GM08714 (cell line): ENCODE measurements around the gene KCNE1.
A peak's percentile ranks its signal among the peaks of the same experiment; 100 is the strongest.

Source experiments
- H3K4me3 ChIP-seq: fragments of 200-500 bp; sonication (Bioruptor generic); 2 replicates; pipeline ENCODE4 v1.5.1; 2014; ENCODE audit warnings: mild to moderate bottlenecking, low read length, inconsistent platforms
- ZNF274 ChIP-seq: IDR thresholded peaks from 2 replicates; pipeline ENCODE4 v1.6.1; 2012; ENCODE audit warnings: mild to moderate bottlenecking, low read depth, low read length

Gene KCNE1

GRCh38 chr21:34545079-34545884 is 33.3 kb upstream of the KCNE1 start:
- H3K4me3 ChIP-seq = peak overlapping the region; percentile 17; the same call in 1 of the 2 replicates

GRCh38 chr21:34544032-34544496 is 32.1 kb upstream of the KCNE1 start:
- TF ChIP-seq ZNF274 = no peak
- no peak overlapping the region for H3K4me3 ChIP-seq

More at GRCh38 chr21:34545079-34545884, 33.3 kb upstream of the KCNE1 start:
- no peak for TF ChIP-seq ZNF274

- no peak for TF ChIP-seq ZNF274
- no peak overlapping the region for H3K4me3 ChIP-seq
Observed at GRCh38 chr21:34543017-34543416, 31.0 kb upstream of the KCNE1 start.

- no peak overlapping the region for H3K4me3 ChIP-seq
- no peak for TF ChIP-seq ZNF274
Observed at GRCh38 chr21:34540206-34540605, 28.2 kb upstream of the KCNE1 start.

GRCh38 chr21:34537838-34538237 is 25.8 kb upstream of the KCNE1 start:
- no peak for TF ChIP-seq ZNF274
- no peak overlapping the region for H3K4me3 ChIP-seq

GRCh38 chr21:34536820-34537219 is 24.8 kb upstream of the KCNE1 start:
- no peak for TF ChIP-seq ZNF274
- H3K4me3 ChIP-seq = no peak overlapping the region

- no peak overlapping the region for H3K4me3 ChIP-seq
- no peak for TF ChIP-seq ZNF274
Observed at GRCh38 chr21:34536311-34536710, 24.3 kb upstream of the KCNE1 start.

GRCh38 chr21:34535886-34536285 is 23.9 kb upstream of the KCNE1 start:
- no peak for TF ChIP-seq ZNF274
- no peak overlapping the region for H3K4me3 ChIP-seq

- TF ChIP-seq ZNF274 = no peak
- H3K4me3 ChIP-seq = no peak overlapping the region
Observed at GRCh38 chr21:34534522-34534921, 22.5 kb upstream of the KCNE1 start.

GRCh38 chr21:34533938-34534337 is 21.9 kb upstream of the KCNE1 start:
- TF ChIP-seq ZNF274 = no peak
- H3K4me3 ChIP-seq = no peak overlapping the region

GRCh38 chr21:34531399-34531798 is 19.4 kb upstream of the KCNE1 start:
- no peak for TF ChIP-seq ZNF274
- no peak overlapping the region for H3K4me3 ChIP-seq

- no peak overlapping the region for H3K4me3 ChIP-seq
- TF ChIP-seq ZNF274 = no peak
Observed at GRCh38 chr21:34530261-34530660, 18.3 kb upstream of the KCNE1 start.

GRCh38 chr21:34528131-34528561 is 16.1 kb upstream of the KCNE1 start:
- H3K4me3 ChIP-seq = no peak overlapping the region
- TF ChIP-seq ZNF274 = no peak

- H3K4me3 ChIP-seq = peak overlapping the region; percentile 37; the same call in 1 of the 2 replicates
- TF ChIP-seq ZNF274 = no peak
Observed at GRCh38 chr21:34526618-34527290, 14.7 kb upstream of the KCNE1 start.

GRCh38 chr21:34526241-34526617 is 14.2 kb upstream of the KCNE1 start:
- no peak for TF ChIP-seq ZNF274
- H3K4me3 ChIP-seq = 0 out of 2 replicates have a peak overlapping the region, but pooled peaks have one; percentile 37
